ENCODE results near the gene ORAI3. TPM values are rescaled to one million over a fixed set of nuclear protein-coding genes. Genes with fewer than 3 reads are reported as not detected.

Gene ORAI3
- total and polyA plus RNA-seq, 2 of the 13 experiments (the other 11 are each of a cell fraction or from before 2014, with no cell fraction given), result 11.4 to 32.0 TPM

GRCh38 chr16:30941600-30942425 is 7.1 kb upstream of the ORAI3 start (continued):
- no peak for TF ChIP-seq E2F2 (CRISPR knock-in tag; IDR thresholded peaks at IDR 0.05; ENCODE audit: borderline replicate concordance)
- TF ChIP-seq SP140L (CRISPR knock-in tag; IDR thresholded peaks at IDR 0.05; ENCODE audit: borderline replicate concordance), result no peak
- TF ChIP-seq CSRNP1 (CRISPR knock-in tag; IDR thresholded peaks at IDR 0.05), result no peak
- no peak for TF ChIP-seq IRX3 (CRISPR knock-in tag; IDR thresholded peaks at IDR 0.05; ENCODE audit: borderline replicate concordance, low read depth)
- no peak for TF ChIP-seq NR2F6 (IDR thresholded peaks at IDR 0.05)
- no peak for TF ChIP-seq NR2F6 (CRISPR knock-in tag; IDR thresholded peaks at IDR 0.05)
- TF ChIP-seq ETV6 (CRISPR knock-in tag; conservative IDR thresholded peaks at IDR 0.05), result no peak
- TF ChIP-seq EP300 (IDR thresholded peaks at IDR 0.05; ENCODE audit: low read depth in 2 of 2, low read length in 2 of 2), result no peak
- no peak for TF ChIP-seq EP300 (CRISPR knock-in tag; IDR thresholded peaks at IDR 0.05; ENCODE audit: borderline replicate concordance)
- no peak for TF ChIP-seq ZBTB21 (CRISPR knock-in tag; IDR thresholded peaks at IDR 0.05)
- no peak for TF ChIP-seq TRIM22 (IDR thresholded peaks at IDR 0.05)
- TF ChIP-seq SKI (IDR thresholded peaks at IDR 0.05; ENCODE audit: partially characterized antibody), result peak; percentile 44
- no peak for TF ChIP-seq ZFP36L2 (CRISPR knock-in tag; IDR thresholded peaks at IDR 0.05)
- no peak for TF ChIP-seq ZNF230 (CRISPR knock-in tag; IDR thresholded peaks at IDR 0.05)
- TF ChIP-seq RBAK (CRISPR knock-in tag; IDR thresholded peaks at IDR 0.05), result no peak
- no peak for TF ChIP-seq CREBL2 (CRISPR knock-in tag; IDR thresholded peaks at IDR 0.05; ENCODE audit: borderline replicate concordance)
- TF ChIP-seq ZNF710 (CRISPR knock-in tag; IDR thresholded peaks at IDR 0.05; ENCODE audit: borderline replicate concordance), result peak; percentile 26; the same call in 1 of the 2 replicates
- TF ChIP-seq ZBTB8A (CRISPR knock-in tag; IDR thresholded peaks at IDR 0.05; ENCODE audit: borderline replicate concordance, low read depth), result no peak
- no peak for TF ChIP-seq WIZ (CRISPR knock-in tag; IDR thresholded peaks at IDR 0.05)
- no peak for TF ChIP-seq ZKSCAN5 (CRISPR knock-in tag; IDR thresholded peaks at IDR 0.05)
- no peak for TF ChIP-seq STAT5B (CRISPR knock-in tag; IDR thresholded peaks at IDR 0.05)
- peak; percentile 61; the same call in 1 of the 2 replicates for TF ChIP-seq ZNF543 (CRISPR knock-in tag; IDR thresholded peaks at IDR 0.05)
- TF ChIP-seq ZNF558 (CRISPR knock-in tag; IDR thresholded peaks at IDR 0.05; ENCODE audit: borderline replicate concordance), result no peak
- no peak for TF ChIP-seq ZNF570 (CRISPR knock-in tag; IDR thresholded peaks at IDR 0.05; ENCODE audit: borderline replicate concordance)
- TF ChIP-seq MTA3 (CRISPR knock-in tag; IDR thresholded peaks at IDR 0.05), result no peak
